Measurements from ENCODE around the gene FNBP1L.
"Not testable (repeated sequence)": the region's sequence is repeated elsewhere in the genome, so short reads cannot be mapped to it uniquely, and the experiment has no call there.

FNBP1L gene

DNA sequence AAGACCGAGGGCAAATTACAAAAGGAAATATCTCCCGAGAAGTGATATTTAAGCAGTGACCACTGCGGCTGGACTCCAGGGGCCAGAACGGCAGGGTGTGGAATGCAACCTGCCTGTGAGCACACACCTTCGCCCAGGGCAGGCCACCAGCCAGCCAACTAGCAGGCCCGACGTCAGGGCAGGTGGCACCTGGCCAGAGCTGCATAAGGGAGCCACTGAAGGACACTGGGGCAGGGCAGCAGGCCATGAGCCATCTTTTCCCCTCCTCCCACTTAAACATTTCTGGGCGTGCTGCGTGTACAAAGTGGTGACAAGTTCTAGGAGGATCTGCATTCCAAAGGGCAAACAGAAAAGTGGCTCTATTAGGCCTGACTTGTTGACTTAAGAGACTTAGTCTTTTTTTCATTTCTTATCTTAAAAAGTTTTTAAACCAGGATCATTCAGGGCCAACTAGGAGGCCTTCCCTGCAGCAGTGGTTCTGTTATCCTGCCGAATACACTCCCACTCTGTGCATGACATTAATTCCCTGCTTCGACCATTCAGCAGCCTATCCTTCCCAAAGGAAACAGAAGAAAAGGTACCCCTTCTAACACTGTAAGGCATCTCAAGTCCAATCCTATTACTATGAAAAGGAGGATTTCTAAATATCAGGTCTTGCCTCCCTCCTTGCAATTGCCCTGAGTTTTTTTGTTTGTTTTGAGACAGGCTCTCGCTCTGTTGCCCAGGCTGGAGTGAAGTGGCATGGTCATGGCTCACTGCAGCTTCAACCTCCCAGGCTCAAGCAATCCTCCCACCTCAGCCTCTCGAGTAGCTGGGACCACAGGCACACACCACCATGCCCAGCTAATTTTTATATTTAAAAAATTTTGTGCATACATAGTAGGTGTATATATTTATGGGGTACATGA is 137.4 kb downstream of the FNBP1L start:
- TF ChIP-seq, protein P1, sequence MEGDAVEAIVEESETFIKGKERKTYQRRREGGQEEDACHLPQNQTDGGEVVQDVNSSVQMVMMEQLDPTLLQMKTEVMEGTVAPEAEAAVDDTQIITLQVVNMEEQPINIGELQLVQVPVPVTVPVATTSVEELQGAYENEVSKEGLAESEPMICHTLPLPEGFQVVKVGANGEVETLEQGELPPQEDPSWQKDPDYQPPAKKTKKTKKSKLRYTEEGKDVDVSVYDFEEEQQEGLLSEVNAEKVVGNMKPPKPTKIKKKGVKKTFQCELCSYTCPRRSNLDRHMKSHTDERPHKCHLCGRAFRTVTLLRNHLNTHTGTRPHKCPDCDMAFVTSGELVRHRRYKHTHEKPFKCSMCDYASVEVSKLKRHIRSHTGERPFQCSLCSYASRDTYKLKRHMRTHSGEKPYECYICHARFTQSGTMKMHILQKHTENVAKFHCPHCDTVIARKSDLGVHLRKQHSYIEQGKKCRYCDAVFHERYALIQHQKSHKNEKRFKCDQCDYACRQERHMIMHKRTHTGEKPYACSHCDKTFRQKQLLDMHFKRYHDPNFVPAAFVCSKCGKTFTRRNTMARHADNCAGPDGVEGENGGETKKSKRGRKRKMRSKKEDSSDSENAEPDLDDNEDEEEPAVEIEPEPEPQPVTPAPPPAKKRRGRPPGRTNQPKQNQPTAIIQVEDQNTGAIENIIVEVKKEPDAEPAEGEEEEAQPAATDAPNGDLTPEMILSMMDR (IDR thresholded peaks at IDR 0.05; ENCODE audit: insufficient read depth, low read length, missing control alignments), result no peak
- no peak overlapping the region for H3K4me3 ChIP-seq (ENCODE audit: low read depth, low read length)
- CTCF ChIA-PET, result interaction anchor here (0.7 kb wide), 1 partner anchor 228 kb away, joined by 3 read pairs; no protein-coding TSS in a partner anchor
- POLR2A ChIA-PET, result no interaction called here
- DNase-seq (ENCODE audit: low read depth, low spot score), result no peak

DNA sequence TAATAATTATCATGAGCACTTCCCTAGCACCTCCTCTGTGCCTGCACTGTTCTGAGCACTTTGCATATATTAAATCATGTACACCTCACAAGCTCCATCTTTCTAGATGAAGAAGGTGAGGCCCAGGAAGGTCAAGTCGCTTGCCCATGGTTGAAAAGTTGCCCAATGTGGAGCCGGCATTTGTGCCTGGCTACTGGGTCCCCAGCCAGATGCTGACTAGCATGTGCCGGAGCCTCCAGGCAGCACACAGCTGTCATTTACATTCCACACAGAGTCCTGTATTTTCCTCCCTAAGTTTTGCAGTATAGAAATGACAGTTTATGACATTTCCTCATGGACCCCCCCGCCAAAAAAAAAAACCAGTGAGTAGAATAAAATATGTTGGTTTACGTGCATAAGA is 139.4 kb downstream of the FNBP1L start:
- H3K4me3 ChIP-seq (ENCODE audit: low read depth, low read length), result no peak overlapping the region
- ChIA-PET CTCF (interaction anchor here (0.9 to 1.4 kb wide), 6 partner anchors 16 to 256 kb away, joined by 3 to 6 read pairs (median 4); no protein-coding TSS in a partner anchor), POLR2A (no interaction called here)
- TF ChIP-seq, protein P1 (IDR thresholded peaks at IDR 0.05; ENCODE audit: insufficient read depth, low read length, missing control alignments), result no peak
- DNase-seq (ENCODE audit: low read depth, low spot score), result no peak

DNA sequence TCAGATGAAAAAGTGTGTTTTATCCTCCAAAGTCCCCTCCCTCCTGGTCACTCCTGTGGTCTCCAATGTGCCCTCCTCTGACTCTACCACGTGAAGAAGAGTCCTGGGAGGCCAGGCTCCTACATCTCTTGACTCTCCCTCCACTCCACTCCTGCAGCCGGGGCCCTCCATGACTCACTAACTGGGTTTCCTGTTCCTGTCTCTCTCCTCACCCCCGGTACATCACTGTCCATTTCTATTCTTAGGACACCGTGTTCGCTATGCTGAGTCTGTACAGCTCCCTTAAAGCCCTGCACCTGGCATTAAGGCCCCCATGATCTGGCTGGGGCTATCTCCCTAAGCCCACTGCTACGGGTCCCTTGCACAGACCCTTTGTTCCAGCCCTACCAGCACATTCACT is 140.3 kb downstream of the FNBP1L start:
- ChIA-PET CTCF (interaction anchor here (0.9 to 1.6 kb wide), 9 partner anchors 8 to 255 kb away, joined by 3 to 6 read pairs (median 4); no protein-coding TSS in a partner anchor), POLR2A (no interaction called here)
- H3K4me3 ChIP-seq (ENCODE audit: low read depth, low read length), result no peak overlapping the region
- DNase-seq (ENCODE audit: low read depth, low spot score), result no peak
- TF ChIP-seq, protein P1 (IDR thresholded peaks at IDR 0.05; ENCODE audit: insufficient read depth, low read length, missing control alignments), result no peak

DNA sequence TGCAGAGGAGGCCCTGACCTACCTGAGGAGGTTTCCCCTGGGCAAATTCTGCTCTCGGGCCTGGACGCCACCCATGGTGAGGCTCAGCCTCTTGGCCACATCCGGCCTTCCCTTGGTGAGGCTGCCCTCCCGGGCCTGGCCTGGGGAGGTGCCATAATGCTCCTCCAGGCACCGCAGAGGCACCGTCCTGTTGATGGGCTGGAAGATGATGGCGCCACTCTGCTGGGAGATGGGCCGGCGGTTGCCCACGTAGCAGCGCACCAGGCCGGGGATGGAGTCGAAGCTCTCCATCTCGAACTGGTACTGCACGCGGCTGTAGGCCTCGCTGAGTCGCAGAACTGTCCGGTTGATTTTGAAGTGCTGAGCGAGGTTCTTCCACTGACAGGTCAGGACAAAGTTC is 141.0 kb downstream of the FNBP1L start:
- ChIA-PET POLR2A (no interaction called here), CTCF (interaction anchor here (1.1 to 1.6 kb wide), 6 partner anchors 9 to 255 kb away, joined by 3 to 6 read pairs (median 4); no protein-coding TSS in a partner anchor)
- H3K4me3 ChIP-seq (ENCODE audit: low read depth, low read length), result no peak overlapping the region
- DNase-seq (ENCODE audit: low read depth, low spot score), result no peak
- TF ChIP-seq, protein P1 (IDR thresholded peaks at IDR 0.05; ENCODE audit: insufficient read depth, low read length, missing control alignments), result no peak

DNA sequence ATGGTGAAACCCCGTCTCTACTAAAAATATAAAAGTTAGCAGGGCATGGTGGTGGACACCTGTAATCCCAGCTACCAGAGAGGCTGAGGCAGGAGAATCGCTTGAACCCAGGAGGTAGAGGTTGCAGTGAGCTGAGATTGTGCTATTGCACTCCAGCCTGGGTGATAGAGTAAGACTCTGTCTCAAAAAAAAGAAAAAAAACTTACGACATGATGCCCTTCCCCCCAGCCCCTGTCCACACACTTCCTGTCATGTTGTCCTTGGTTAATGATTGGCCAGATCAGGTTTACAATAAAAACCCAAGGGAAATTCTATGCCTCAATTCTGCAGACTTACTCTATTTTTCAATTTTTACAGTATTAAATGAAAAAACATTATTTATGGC is 143.4 kb downstream of the FNBP1L start:
- DNase-seq (ENCODE audit: low read depth, low spot score); H3K4me3 ChIP-seq (ENCODE audit: low read depth, low read length); POLR2A ChIA-PET: not testable (repeated sequence)
- CTCF ChIA-PET, result interaction anchor here (1.0 to 1.2 kb wide), 2 partner anchors 11 to 287 kb away, joined by 3 to 7 read pairs; no protein-coding TSS in a partner anchor

DNA sequence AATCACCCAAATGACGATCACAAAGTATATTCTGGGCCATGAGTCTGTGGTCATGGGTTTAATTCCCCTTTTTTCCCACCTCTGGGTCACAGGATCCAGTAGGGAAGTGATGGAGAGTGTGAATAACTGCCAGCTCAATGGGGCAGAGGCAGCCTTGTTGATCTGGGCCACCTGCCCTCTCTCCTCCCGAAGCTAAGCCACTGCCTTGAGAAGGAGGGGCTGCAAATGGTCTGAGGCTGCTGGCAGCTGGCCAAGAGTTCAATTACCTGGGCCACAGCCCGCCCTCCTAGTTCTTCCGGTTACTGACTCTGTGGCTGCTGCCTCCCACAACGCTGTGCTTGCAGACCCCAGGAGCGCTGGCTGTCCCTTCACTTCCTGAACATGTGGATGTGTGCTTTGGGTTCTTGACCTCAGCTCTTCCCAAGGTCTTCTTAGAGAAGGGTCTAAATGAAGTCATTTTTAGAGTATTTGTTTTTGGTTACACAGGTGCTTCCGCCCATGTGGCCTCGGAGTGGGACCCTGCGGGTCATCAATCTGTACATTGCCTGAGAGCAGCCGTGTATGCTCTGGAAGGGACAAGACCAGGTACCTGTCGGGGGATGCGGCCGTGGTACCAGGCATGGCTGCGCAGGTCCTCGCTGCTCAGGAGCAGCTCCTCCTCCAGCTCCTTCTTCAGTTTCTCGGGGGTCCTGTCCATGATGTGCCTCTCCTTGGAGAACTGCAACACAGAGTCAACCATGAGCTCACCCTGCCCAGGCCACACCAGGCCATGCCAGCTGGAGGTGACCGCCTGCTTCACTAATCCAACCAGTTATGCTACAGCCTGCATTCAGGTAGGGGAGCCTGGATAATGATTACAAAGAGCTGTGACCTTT is 144.0 kb downstream of the FNBP1L start:
- DNase-seq (ENCODE audit: low read depth, low spot score), result no peak
- TF ChIP-seq, protein P1 (IDR thresholded peaks at IDR 0.05; ENCODE audit: insufficient read depth, low read length, missing control alignments), result no peak

More for the DNA sequence above, 144.0 kb downstream of the FNBP1L start:
- H3K4me3 ChIP-seq (ENCODE audit: low read depth, low read length), result no peak overlapping the region
- CTCF ChIA-PET, result interaction anchor here (1.0 to 1.7 kb wide), 7 partner anchors 10 to 288 kb away, joined by 3 to 7 read pairs (median 4); no protein-coding TSS in a partner anchor
- POLR2A ChIA-PET, result no interaction called here
